SK-N-SH (cell line): ENCODE results near the gene VANGL2. TPM values are rescaled to one million over a fixed set of nuclear protein-coding genes. Genes with fewer than 3 reads are reported as not detected.

Source experiments
- CTCF ChIA-PET: fragments of 300-600, 350-600 bp; formaldehyde crosslinking; extraction: SDS; loops from one replicate; lab custom pipeline; 2021; lab: Yijun Ruan, JAX
- POLR2A ChIA-PET: fragments of 350-600 bp; sonication (Branson Sonifier 250); formaldehyde crosslinking; extraction: SDS; loops from one replicate; lab custom pipeline; 2020; ENCODE audit warnings: antibody characterized with exemption, inconsistent platforms; lab: Yijun Ruan, JAX
- DNase-seq: peaks from one replicate; pipeline ENCODE4 v3.0.0; 2012
- H2AFZ ChIP-seq: fragments of 200-600 bp; sonication (generic); 2 replicates; pipeline ENCODE4 v1.8.1; 2016; ENCODE audit warnings: antibody characterized with exemption, mild to moderate bottlenecking, low read depth
- H3F3A ChIP-seq: fragments of 200-600 bp; sonication (generic); replicated peaks from 2 replicates; pipeline ENCODE3; 2016; ENCODE audit warnings: antibody characterized with exemption, mild to moderate bottlenecking; ENCODE audit not compliant: insufficient read depth
- H3K27ac ChIP-seq, 2 experiments: fragments of 200-500 bp in 1 of 2; fragments of 200-600 bp in 1 of 2; sonication (Bioruptor generic) in 1 of 2; sonication (generic), shearing (Covaris generic) in 1 of 2; 2 replicates each; pipeline versions ENCODE4 v1.5.1 to v1.6.1; 2014 to 2016; ENCODE audit warnings: low read depth in 2 of 2, inconsistent platforms in 1 of 2, low read length in 1 of 2, mild to moderate bottlenecking in 1 of 2, mixed read lengths in 1 of 2
- H3K27me3 ChIP-seq: fragments of 200-600 bp; sonication (generic), shearing (Covaris generic); 2 replicates; pipeline ENCODE4 v1.6.1; 2016; ENCODE audit warnings: mixed run types; ENCODE audit not compliant: insufficient read depth
- H3K36me3 ChIP-seq, 2 experiments: fragments of 200-500 bp in 1 of 2; fragments of 200-600 bp in 1 of 2; sonication (Bioruptor generic) in 1 of 2; sonication (generic) in 1 of 2; replicated peaks in 1 of 2; 2 replicates each; pipeline versions ENCODE3 to v1.5.1; 2014 to 2016; ENCODE audit warnings: low read length in 1 of 2, mild to moderate bottlenecking in 1 of 2; ENCODE audit not compliant: insufficient read depth in 2 of 2, control insufficient read depth in 1 of 2
- H3K4me1 ChIP-seq, 2 experiments: fragments of 200-500 bp in 1 of 2; fragments of 200-600 bp in 1 of 2; sonication (Bioruptor generic) in 1 of 2; sonication (generic), shearing (Covaris generic) in 1 of 2; 2 replicates each; pipeline versions ENCODE4 v1.5.1 to v1.6.1; 2014 to 2016; ENCODE audit warnings: low read depth in 1 of 2, low read length in 1 of 2, mixed run types in 1 of 2; ENCODE audit not compliant: insufficient read depth in 2 of 2, control insufficient read depth in 1 of 2
- H3K4me2 ChIP-seq: fragments of 200-600 bp; sonication (generic), shearing (Covaris generic); 2 replicates; pipeline ENCODE4 v1.6.1; 2017; ENCODE audit warnings: mixed run types
- H3K4me3 ChIP-seq, 2 experiments: fragments of 200-500 bp in 1 of 2; fragments of 200-600 bp in 1 of 2; sonication (Bioruptor generic) in 1 of 2; sonication (generic), shearing (Covaris generic) in 1 of 2; 2 replicates each; pipeline versions ENCODE4 v1.5.1 to v1.8.1; 2014 to 2016; ENCODE audit warnings: low read depth in 2 of 2, inconsistent platforms in 1 of 2, low read length in 1 of 2, mild to moderate bottlenecking in 1 of 2, mixed read lengths in 1 of 2, moderate library complexity in 1 of 2
- H3K79me2 ChIP-seq: fragments of 200-600 bp; sonication (generic); 2 replicates; pipeline ENCODE4 v1.8.1; 2017; ENCODE audit warnings: mild to moderate bottlenecking; ENCODE audit not compliant: insufficient read depth
- H3K9ac ChIP-seq: fragments of 200-600 bp; sonication (generic); 2 replicates; pipeline ENCODE4 v1.6.1; 2017; ENCODE audit warnings: mixed run types
- H3K9me2 ChIP-seq: fragments of 200-600 bp; sonication (generic); 2 replicates; pipeline ENCODE4 v1.6.1; 2017; ENCODE audit warnings: mixed run types
- H3K9me3 ChIP-seq: fragments of 200-600 bp; sonication (generic); 2 replicates; pipeline ENCODE4 v1.6.1; 2017; ENCODE audit warnings: mixed run types, mild to moderate bottlenecking, moderate library complexity
- H4K20me1 ChIP-seq: fragments of 200-600 bp; sonication (generic); 2 replicates; pipeline ENCODE4 v1.6.1; 2017; ENCODE audit warnings: mild to moderate bottlenecking, mixed run types; ENCODE audit not compliant: insufficient read depth
- CHD2 ChIP-seq: fragments of 150-350 bp; IDR thresholded peaks from 2 replicates; pipeline ENCODE4 v1.6.1; 2018; ENCODE audit warnings: low read length; ENCODE audit not compliant: partially characterized antibody
- ELF1 ChIP-seq: IDR thresholded peaks from 2 replicates; pipeline ENCODE4 v1.4.0; 2012
- EZH2phosphoT487 ChIP-seq: fragments of 200-600 bp; sonication (generic); IDR thresholded peaks from 2 replicates; pipeline ENCODE4 v1.6.1; 2017; ENCODE audit warnings: low read depth, mixed run types, mild to moderate bottlenecking, antibody characterized with exemption, moderate library complexity, borderline replicate concordance
- GABPA ChIP-seq: IDR thresholded peaks from 2 replicates; pipeline ENCODE4 v1.4.0; 2012; ENCODE audit warnings: low read depth, mild to moderate bottlenecking
- IRF3 ChIP-seq: fragments of 150-350 bp; IDR thresholded peaks from 2 replicates; pipeline ENCODE4 v1.6.1; 2016; ENCODE audit warnings: mild to moderate bottlenecking, low read depth, low read length
- MEF2A ChIP-seq: IDR thresholded peaks from 2 replicates; pipeline ENCODE4 v1.4.0; 2012; ENCODE audit warnings: low read depth, borderline replicate concordance
- MXI1 ChIP-seq: IDR thresholded peaks from 2 replicates; pipeline ENCODE4 v1.6.1; 2012; ENCODE audit warnings: mild to moderate bottlenecking, low read depth, low read length, improper control_type of control experiment
- NFIC ChIP-seq: IDR thresholded peaks from 2 replicates; pipeline ENCODE4 v1.4.0; 2012; ENCODE audit warnings: borderline replicate concordance
- NRF1 ChIP-seq: IDR thresholded peaks from 2 replicates; pipeline ENCODE4 v1.6.1; 2012; ENCODE audit warnings: low read depth, mild to moderate bottlenecking, low read length
- PBX3 ChIP-seq: IDR thresholded peaks from 2 replicates; pipeline ENCODE4; 2012
- POLR2AphosphoS5 ChIP-seq: IDR thresholded peaks from 2 replicates; pipeline ENCODE4 v1.6.1; 2012; ENCODE audit warnings: low read depth, low read length
- REST ChIP-seq: IDR thresholded peaks from 2 replicates; pipeline ENCODE4 v1.6.1; 2012; ENCODE audit warnings: mild to moderate bottlenecking, low read depth, low read length, moderate library complexity
- RFX5 ChIP-seq: IDR thresholded peaks from 2 replicates; pipeline ENCODE4 v1.6.1; 2012; ENCODE audit warnings: mild to moderate bottlenecking, improper control_type of control experiment, low read length
- SIN3A ChIP-seq: IDR thresholded peaks from 2 replicates; pipeline ENCODE4 v1.6.1; 2012; ENCODE audit warnings: low read depth, mild to moderate bottlenecking, low read length, moderate library complexity, borderline replicate concordance
- SMC3 ChIP-seq: IDR thresholded peaks from 2 replicates; pipeline ENCODE4 v1.6.1; 2012; ENCODE audit warnings: low read depth, low read length, improper control_type of control experiment
- TAF1 ChIP-seq: IDR thresholded peaks from 2 replicates; pipeline ENCODE4 v1.6.1; 2012; ENCODE audit warnings: low read depth, mild to moderate bottlenecking, low read length, moderate library complexity, borderline replicate concordance
- TEAD4 ChIP-seq: IDR thresholded peaks from 2 replicates; pipeline ENCODE4 v1.4.0; 2012; ENCODE audit warnings: mild to moderate bottlenecking, borderline replicate concordance; ENCODE audit not compliant: insufficient read depth
- USF2 ChIP-seq: fragments of 150-350 bp; IDR thresholded peaks from 2 replicates; pipeline ENCODE4 v1.6.1; 2017; ENCODE audit warnings: antibody characterized with exemption, low read length, low read depth, borderline replicate concordance
- YY1 ChIP-seq: IDR thresholded peaks from 2 replicates; pipeline ENCODE4 v1.4.0; 2012; ENCODE audit warnings: low read depth, mild to moderate bottlenecking
- ZBTB33 ChIP-seq: IDR thresholded peaks from 2 replicates; pipeline ENCODE4 v1.4.0; 2012; ENCODE audit warnings: low read depth, borderline replicate concordance
- WGBS: methylation state at CpG from one replicate; pipeline ENCODE4 v1.1.6; 2017; ENCODE audit warnings: low lambda C conversion rate; 5-methylcytosine and 5-hydroxymethylcytosine counted together
- polyA plus RNA-seq, 3 experiments: library from polyadenylated mRNA; depleted of rRNA; stranded (reverse); fragments of >200 nt; gene quantifications; 2 replicates each; pipeline ENCODE4 v1.2.3, GENCODE V29; 2012

VANGL2 gene
- polyA plus RNA-seq, 1 of the 3 experiments (the other 2 are of a cell fraction) = 13.4 TPM

- DNase-seq = no peak
- WGBS = 0% methylated on average over 1 of the region's 1 CpG
- H3K4me2 ChIP-seq = no peak overlapping the region
- H3K4me3 ChIP-seq = no peak overlapping the region
- ChIA-PET POLR2A (no interaction called here), CTCF (interaction anchor here (2.2 to 3.7 kb wide), 2 partner anchors 21 to 43 kb away, joined by 5 to 21 read pairs; no protein-coding TSS in a partner anchor)
- H3K9me3 ChIP-seq = no peaks in the 10 kb centered on the region
- TF ChIP-seq TAF1 (no peak), REST (no peak), SIN3A (no peak), PBX3 (no peak), EZH2phosphoT487 (no peak), POLR2AphosphoS5 (no peak), GABPA (no peak), MEF2A (no peak), YY1 (no peak), IRF3 (no peak), SMC3 (no peak), TEAD4 (no peak), ELF1 (no peak), ZBTB33 (no peak), RFX5 (no peak), NRF1 (no peak), USF2 (no peak), MXI1 (no peak), NFIC (no peak), CHD2 (no peak)
- H3K9me2 ChIP-seq = no peaks in the 10 kb centered on the region
- no peaks in the 10 kb centered on the region; the same call in 1 of the 2 replicates for H3K27me3 ChIP-seq
- no peak overlapping the region for H2AFZ ChIP-seq
- no peak overlapping the region for H3K9ac ChIP-seq
- no peaks in the 10 kb centered on the region for H4K20me1 ChIP-seq
- no peaks in the 10 kb centered on the region for H3F3A ChIP-seq
- no peak overlapping the region for H3K27ac ChIP-seq
- no peaks in the 10 kb centered on the region for H3K36me3 ChIP-seq
- H3K79me2 ChIP-seq = no peaks in the 10 kb centered on the region
- peaks cover 0 to 20% of the 10 kb centered on the region in 2 experiments; a peak in 1 of 4 replicates for H3K4me1 ChIP-seq
Observed at GRCh38 chr1:160397651-160398050, 2.7 kb upstream of the VANGL2 start.
